Mammary epithelial cell (primary cell): ENCODE results near the gene NPAS3.

Experiments used
- EZH2 ChIP-seq: IDR thresholded peaks from 2 replicates; pipeline ENCODE4 v1.6.1; 2012; ENCODE audit warnings: low read length, inconsistent platforms, borderline replicate concordance
- TF ChIP-seq, protein P1 (sequence below), 2 donors: IDR thresholded peaks in 1 of 2; conservative IDR thresholded peaks in 1 of 2; 2 replicates each; pipeline ENCODE4 v1.5.1; 2011 to 2012; ENCODE audit warnings: inconsistent platforms in 2 of 2, low read length in 2 of 2, mild to moderate bottlenecking in 2 of 2, control low read depth in 1 of 2, low read depth in 1 of 2; ENCODE audit not compliant: insufficient read depth in 1 of 2; ENCODE audit errors: extremely low read depth in 1 of 2

DNA sequence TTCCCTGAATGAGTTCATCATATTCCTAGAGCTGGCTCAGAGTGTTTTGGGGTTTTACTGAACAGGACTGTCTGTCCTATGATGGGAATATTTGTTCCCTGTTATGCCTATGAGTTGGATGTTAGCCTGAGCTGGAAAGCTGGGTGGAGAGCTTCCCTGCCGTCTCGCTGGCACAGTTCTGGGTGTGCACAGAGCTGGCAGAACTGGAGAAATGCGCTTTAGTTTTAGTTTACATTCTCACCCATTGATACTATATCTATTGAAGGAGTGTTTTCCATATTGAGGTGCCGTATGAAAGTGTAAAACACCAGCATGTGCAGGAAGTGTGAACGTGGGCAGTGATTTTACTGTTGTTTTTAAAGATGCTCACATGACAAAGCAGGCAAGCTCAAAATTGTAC lies 549.9 kb downstream of the NPAS3 start:
- TF ChIP-seq, protein P1, sequence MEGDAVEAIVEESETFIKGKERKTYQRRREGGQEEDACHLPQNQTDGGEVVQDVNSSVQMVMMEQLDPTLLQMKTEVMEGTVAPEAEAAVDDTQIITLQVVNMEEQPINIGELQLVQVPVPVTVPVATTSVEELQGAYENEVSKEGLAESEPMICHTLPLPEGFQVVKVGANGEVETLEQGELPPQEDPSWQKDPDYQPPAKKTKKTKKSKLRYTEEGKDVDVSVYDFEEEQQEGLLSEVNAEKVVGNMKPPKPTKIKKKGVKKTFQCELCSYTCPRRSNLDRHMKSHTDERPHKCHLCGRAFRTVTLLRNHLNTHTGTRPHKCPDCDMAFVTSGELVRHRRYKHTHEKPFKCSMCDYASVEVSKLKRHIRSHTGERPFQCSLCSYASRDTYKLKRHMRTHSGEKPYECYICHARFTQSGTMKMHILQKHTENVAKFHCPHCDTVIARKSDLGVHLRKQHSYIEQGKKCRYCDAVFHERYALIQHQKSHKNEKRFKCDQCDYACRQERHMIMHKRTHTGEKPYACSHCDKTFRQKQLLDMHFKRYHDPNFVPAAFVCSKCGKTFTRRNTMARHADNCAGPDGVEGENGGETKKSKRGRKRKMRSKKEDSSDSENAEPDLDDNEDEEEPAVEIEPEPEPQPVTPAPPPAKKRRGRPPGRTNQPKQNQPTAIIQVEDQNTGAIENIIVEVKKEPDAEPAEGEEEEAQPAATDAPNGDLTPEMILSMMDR (conservative IDR thresholded peaks at IDR 0.05 in 1 of 2, IDR thresholded peaks at IDR 0.05 in 1 of 2; ENCODE audit: extremely low read depth in 1 of 2, insufficient read depth in 1 of 2, low read depth in 1 of 2, low read length in 2 of 2): no peak
- TF ChIP-seq EZH2: no peak
